ENCODE data around the gene RNASE7.

RNASE7 gene

GRCh38 chr14:21092273-21093011 lies 50.3 kb downstream of the RNASE7 start:
- peaks cover 11% of the 10 kb centered on the region for H3K27me3 Mint-ChIP-seq
- no peak overlapping the region for H3K27ac Mint-ChIP-seq
- no peaks in the 10 kb centered on the region for H3K9me3 Mint-ChIP-seq
- H3K4me3 Mint-ChIP-seq: peak overlapping the region; percentile 15
- H3K36me3 Mint-ChIP-seq: peaks cover 7% of the 10 kb centered on the region
- peak; percentile 91 for ATAC-seq
- H3K4me1 Mint-ChIP-seq: peaks cover 22% of the 10 kb centered on the region

GRCh38 chr14:21093018-21093417 lies 50.9 kb downstream of the RNASE7 start:
- peaks cover 17% of the 10 kb centered on the region for H3K4me1 Mint-ChIP-seq
- H3K4me3 Mint-ChIP-seq: no peak overlapping the region
- H3K27ac Mint-ChIP-seq: no peak overlapping the region
- ATAC-seq: no peak
- H3K36me3 Mint-ChIP-seq: peaks cover 7% of the 10 kb centered on the region
- no peaks in the 10 kb centered on the region for H3K9me3 Mint-ChIP-seq
- peaks cover 11% of the 10 kb centered on the region for H3K27me3 Mint-ChIP-seq
